ENCODE results near the gene ST7. TPM values are rescaled to one million over a fixed set of nuclear protein-coding genes. Genes with fewer than 3 reads are reported as not detected.

Gene ST7
- total RNA-seq, 1 donor = 19.9 TPM

DNA sequence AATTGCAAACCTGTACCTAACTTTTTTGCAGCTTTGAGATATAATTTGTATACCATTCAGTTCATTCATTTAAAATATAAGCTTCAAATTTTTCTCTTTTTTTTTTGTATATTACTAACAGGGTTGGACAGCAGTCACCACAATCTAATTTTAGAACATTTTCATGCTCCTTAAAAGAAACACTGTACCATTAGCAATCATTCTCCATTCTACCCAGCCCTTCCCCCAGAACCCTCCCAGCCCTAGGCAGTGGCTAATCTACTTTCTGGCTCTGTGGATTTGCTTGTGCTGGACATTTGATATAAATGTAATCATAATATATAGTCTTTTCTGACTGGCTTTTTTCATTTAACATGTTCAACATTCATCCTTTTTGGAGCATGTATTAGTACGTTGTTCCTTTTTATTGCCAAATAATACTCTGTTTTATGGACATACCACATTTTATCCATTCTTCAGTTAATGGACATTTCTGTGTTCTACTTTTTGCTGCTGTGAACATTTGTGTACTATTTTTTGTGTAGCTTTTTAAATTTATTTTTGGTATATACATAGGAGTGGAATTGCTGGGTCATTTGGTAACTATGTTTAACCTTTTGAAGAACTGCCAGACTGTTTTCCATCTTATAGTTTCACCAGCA, 40.9 kb upstream of the ST7 start:
- no peak overlapping the region for H3K27ac ChIP-seq (ENCODE audit: low read depth, low read length)
- no peaks in the 10 kb centered on the region for H3K9me3 ChIP-seq (ENCODE audit: low read depth, low read length)
- DNase-seq (ENCODE audit: insufficient read length, low spot score, missing footprints) = no peak
- TF ChIP-seq, protein P1, sequence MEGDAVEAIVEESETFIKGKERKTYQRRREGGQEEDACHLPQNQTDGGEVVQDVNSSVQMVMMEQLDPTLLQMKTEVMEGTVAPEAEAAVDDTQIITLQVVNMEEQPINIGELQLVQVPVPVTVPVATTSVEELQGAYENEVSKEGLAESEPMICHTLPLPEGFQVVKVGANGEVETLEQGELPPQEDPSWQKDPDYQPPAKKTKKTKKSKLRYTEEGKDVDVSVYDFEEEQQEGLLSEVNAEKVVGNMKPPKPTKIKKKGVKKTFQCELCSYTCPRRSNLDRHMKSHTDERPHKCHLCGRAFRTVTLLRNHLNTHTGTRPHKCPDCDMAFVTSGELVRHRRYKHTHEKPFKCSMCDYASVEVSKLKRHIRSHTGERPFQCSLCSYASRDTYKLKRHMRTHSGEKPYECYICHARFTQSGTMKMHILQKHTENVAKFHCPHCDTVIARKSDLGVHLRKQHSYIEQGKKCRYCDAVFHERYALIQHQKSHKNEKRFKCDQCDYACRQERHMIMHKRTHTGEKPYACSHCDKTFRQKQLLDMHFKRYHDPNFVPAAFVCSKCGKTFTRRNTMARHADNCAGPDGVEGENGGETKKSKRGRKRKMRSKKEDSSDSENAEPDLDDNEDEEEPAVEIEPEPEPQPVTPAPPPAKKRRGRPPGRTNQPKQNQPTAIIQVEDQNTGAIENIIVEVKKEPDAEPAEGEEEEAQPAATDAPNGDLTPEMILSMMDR (IDR thresholded peaks at IDR 0.05; ENCODE audit: extremely low read depth, low read depth, low read length) = no peak
- H2AFZ ChIP-seq (ENCODE audit: low read length) = no peak overlapping the region
- H3K4me2 ChIP-seq (ENCODE audit: insufficient read depth, low read length) = no peak overlapping the region
- no peaks in the 10 kb centered on the region for H3K4me1 ChIP-seq (ENCODE audit: insufficient read depth, low read length)
- no peaks in the 10 kb centered on the region for H3K27me3 ChIP-seq (ENCODE audit: insufficient read depth, low read length)
- no peaks in the 10 kb centered on the region for H3K79me2 ChIP-seq (ENCODE audit: insufficient read depth, low read length)
- H4K20me1 ChIP-seq (ENCODE audit: insufficient read depth, low read length) = peaks cover 3% of the 10 kb centered on the region
- peaks cover 69% of the 10 kb centered on the region for H3K36me3 ChIP-seq (ENCODE audit: insufficient read depth, low read length)
- H3K4me3 ChIP-seq (ENCODE audit: insufficient read depth, low read length) = no peak overlapping the region

DNA sequence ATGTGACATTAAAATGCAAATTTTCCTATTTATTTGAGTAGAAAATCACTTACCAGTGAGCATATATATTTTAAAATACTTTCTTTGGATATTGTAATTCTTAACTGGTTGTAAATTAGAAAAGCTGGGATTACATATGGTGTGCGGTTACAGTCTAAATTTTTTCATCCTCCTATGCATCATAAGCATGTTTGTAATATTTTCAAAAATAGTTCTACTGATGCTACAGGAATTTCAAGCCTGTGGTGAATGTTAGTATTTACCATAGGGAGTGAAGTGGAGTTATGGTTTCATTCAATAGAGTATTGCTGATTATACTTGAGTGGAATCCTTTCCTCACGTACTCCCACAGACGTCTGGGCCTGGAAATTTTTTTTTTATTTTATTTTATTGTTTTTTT, 34.6 kb upstream of the ST7 start:
- no peak for DNase-seq (ENCODE audit: insufficient read length, low spot score, missing footprints)
- TF ChIP-seq, protein P1 (IDR thresholded peaks at IDR 0.05; ENCODE audit: extremely low read depth, low read depth, low read length) = no peak
- H2AFZ ChIP-seq (ENCODE audit: low read length) = no peak overlapping the region
- H4K20me1 ChIP-seq (ENCODE audit: insufficient read depth, low read length) = peaks cover 2% of the 10 kb centered on the region
- no peaks in the 10 kb centered on the region for H3K9me3 ChIP-seq (ENCODE audit: low read depth, low read length)
- no peaks in the 10 kb centered on the region for H3K27me3 ChIP-seq (ENCODE audit: insufficient read depth, low read length)
- H3K4me3 ChIP-seq (ENCODE audit: insufficient read depth, low read length) = no peak overlapping the region
- H3K79me2 ChIP-seq (ENCODE audit: insufficient read depth, low read length) = no peaks in the 10 kb centered on the region
- H3K36me3 ChIP-seq (ENCODE audit: insufficient read depth, low read length) = peaks cover 37% of the 10 kb centered on the region
- no peak overlapping the region for H3K4me2 ChIP-seq (ENCODE audit: insufficient read depth, low read length)
- no peaks in the 10 kb centered on the region for H3K4me1 ChIP-seq (ENCODE audit: insufficient read depth, low read length)
- H3K27ac ChIP-seq (ENCODE audit: low read depth, low read length) = no peak overlapping the region

DNA sequence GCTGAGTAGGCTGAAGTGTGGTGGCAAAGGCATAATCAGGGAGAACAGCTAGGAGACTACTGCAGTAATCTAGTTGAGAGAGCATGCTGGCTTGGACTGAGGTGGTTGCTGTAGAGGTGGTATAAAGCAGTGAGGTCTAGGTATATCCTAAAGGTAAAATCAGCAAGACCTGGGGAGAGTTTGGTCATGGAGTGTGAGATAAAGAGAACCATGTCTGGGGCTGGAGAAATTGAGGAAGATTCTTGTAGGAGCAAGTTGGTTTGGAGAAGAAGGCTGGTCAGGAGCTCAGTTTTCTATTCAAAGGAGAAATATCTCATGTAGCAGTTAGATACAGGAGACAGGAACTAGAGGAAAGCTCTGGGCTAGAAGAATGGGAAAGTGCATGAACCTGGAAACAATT, 32.9 kb upstream of the ST7 start:
- Histone ChIP-seq H3K79me2 (ENCODE audit: insufficient read depth, low read length) (no peaks in the 10 kb centered on the region), H4K20me1 (ENCODE audit: insufficient read depth, low read length) (peaks cover 2% of the 10 kb centered on the region), H3K9me3 (ENCODE audit: low read depth, low read length) (no peaks in the 10 kb centered on the region), H3K27me3 (ENCODE audit: insufficient read depth, low read length) (no peaks in the 10 kb centered on the region), H3K4me3 (ENCODE audit: insufficient read depth, low read length) (no peak overlapping the region), H3K36me3 (ENCODE audit: insufficient read depth, low read length) (peaks cover 25% of the 10 kb centered on the region), H3K27ac (ENCODE audit: low read depth, low read length) (no peak overlapping the region), H3K4me2 (ENCODE audit: insufficient read depth, low read length) (no peak overlapping the region), H2AFZ (ENCODE audit: low read length) (no peak overlapping the region), H3K4me1 (ENCODE audit: insufficient read depth, low read length) (peaks cover 5% of the 10 kb centered on the region)
- TF ChIP-seq, protein P1 (IDR thresholded peaks at IDR 0.05; ENCODE audit: extremely low read depth, low read depth, low read length) = no peak
- DNase-seq (ENCODE audit: insufficient read length, low spot score, missing footprints) = no peak

DNA sequence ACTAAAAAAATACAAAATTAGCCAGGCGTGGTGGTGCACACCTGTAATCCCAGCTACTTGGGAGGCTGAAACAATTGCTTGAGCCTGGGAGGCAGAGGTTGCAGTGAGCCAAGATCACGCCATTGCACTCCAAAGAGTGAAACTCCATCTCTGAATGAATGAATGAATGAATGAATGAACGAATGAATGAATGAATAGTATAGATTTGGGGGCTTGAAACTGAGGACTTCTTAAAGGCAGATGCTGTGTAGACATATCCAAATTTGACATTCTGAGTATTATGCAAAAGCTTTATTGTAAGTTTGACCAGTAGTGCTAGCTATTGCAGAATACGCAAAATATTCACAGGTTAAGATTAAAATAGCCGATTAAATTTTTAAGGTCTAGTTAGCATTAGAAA, 30.8 kb upstream of the ST7 start:
- Histone ChIP-seq H3K4me1 (ENCODE audit: insufficient read depth, low read length) (peaks cover 5% of the 10 kb centered on the region), H3K27me3 (ENCODE audit: insufficient read depth, low read length) (peaks cover 3% of the 10 kb centered on the region), H3K36me3 (ENCODE audit: insufficient read depth, low read length) (peaks cover 8% of the 10 kb centered on the region), H4K20me1 (ENCODE audit: insufficient read depth, low read length) (peaks cover 2% of the 10 kb centered on the region), H3K27ac (ENCODE audit: low read depth, low read length) (no peak overlapping the region), H2AFZ (ENCODE audit: low read length) (no peak overlapping the region), H3K4me2 (ENCODE audit: insufficient read depth, low read length) (no peak overlapping the region), H3K79me2 (ENCODE audit: insufficient read depth, low read length) (no peaks in the 10 kb centered on the region), H3K4me3 (ENCODE audit: insufficient read depth, low read length) (no peak overlapping the region), H3K9me3 (ENCODE audit: low read depth, low read length) (no peaks in the 10 kb centered on the region)
- TF ChIP-seq, protein P1 (IDR thresholded peaks at IDR 0.05; ENCODE audit: extremely low read depth, low read depth, low read length) = no peak
- no peak for DNase-seq (ENCODE audit: insufficient read length, low spot score, missing footprints)

All from osteoblast (primary cell).